ENCODE measurements around the gene C2CD4D.

DNA sequence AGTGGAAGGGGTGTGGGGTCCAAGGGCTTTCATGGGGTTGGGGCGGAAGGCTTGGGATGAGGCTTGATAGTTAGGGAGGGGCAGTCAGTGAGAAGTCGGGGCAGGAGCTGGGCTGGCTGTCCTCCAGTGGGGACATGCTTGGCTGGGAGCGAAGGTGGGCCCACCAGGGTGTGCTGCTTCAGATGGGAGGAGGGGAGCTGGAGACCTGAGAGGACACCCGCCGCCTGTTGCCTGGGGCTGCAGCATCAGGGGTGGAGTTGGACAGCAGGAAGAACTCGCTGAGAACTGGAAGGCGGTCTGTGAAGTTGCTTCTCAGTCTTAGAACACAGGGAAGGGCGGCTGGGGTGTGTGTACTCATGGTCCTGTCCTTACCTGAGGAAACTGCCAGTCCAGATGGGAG lies 12.3 kb upstream of the C2CD4D start:
- TF ChIP-seq, protein P1, sequence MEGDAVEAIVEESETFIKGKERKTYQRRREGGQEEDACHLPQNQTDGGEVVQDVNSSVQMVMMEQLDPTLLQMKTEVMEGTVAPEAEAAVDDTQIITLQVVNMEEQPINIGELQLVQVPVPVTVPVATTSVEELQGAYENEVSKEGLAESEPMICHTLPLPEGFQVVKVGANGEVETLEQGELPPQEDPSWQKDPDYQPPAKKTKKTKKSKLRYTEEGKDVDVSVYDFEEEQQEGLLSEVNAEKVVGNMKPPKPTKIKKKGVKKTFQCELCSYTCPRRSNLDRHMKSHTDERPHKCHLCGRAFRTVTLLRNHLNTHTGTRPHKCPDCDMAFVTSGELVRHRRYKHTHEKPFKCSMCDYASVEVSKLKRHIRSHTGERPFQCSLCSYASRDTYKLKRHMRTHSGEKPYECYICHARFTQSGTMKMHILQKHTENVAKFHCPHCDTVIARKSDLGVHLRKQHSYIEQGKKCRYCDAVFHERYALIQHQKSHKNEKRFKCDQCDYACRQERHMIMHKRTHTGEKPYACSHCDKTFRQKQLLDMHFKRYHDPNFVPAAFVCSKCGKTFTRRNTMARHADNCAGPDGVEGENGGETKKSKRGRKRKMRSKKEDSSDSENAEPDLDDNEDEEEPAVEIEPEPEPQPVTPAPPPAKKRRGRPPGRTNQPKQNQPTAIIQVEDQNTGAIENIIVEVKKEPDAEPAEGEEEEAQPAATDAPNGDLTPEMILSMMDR (conservative IDR thresholded peaks at IDR 0.05; ENCODE audit: low read depth, low read length), result no peak
- no peak for TF ChIP-seq EZH2 (IDR thresholded peaks at IDR 0.05; ENCODE audit: borderline replicate concordance, low read depth, low read length, poor library complexity, severe bottlenecking)
